Chondrocyte (in vitro differentiated cells): Measurements from ENCODE around the gene KIAA1549. TPM values are rescaled to one million over a fixed set of nuclear protein-coding genes. Genes with fewer than 3 reads are reported as not detected.

Source experiments
- DNase-seq: peaks from one replicate; pipeline ENCODE4 v3.0.0; 2021; ENCODE audit warnings: mixed read lengths, low spot score
- H3K27ac Mint-ChIP-seq: one replicate; pipeline ENCODE4 v1.8.0; 2021; ENCODE audit warnings: mild to moderate bottlenecking, moderate library complexity, mixed read lengths; ENCODE audit not compliant: unreplicated experiment
- H3K27me3 Mint-ChIP-seq: 2 replicates; pipeline ENCODE4 v1.8.0; 2021; ENCODE audit warnings: low read depth, mixed read lengths
- H3K36me3 Mint-ChIP-seq: 2 replicates; pipeline ENCODE4 v1.8.0; 2021; ENCODE audit warnings: low read depth, mixed read lengths
- H3K4me1 Mint-ChIP-seq: 2 replicates; pipeline ENCODE4 v1.8.0; 2021; ENCODE audit warnings: low read depth, mild to moderate bottlenecking, mixed read lengths
- H3K4me3 Mint-ChIP-seq: one replicate; pipeline ENCODE4 v1.8.0; 2021; ENCODE audit warnings: mild to moderate bottlenecking, moderate library complexity, mixed read lengths; ENCODE audit not compliant: unreplicated experiment
- H3K9me3 Mint-ChIP-seq: 2 replicates; pipeline ENCODE4 v1.8.0; 2021; ENCODE audit warnings: low read depth, mixed read lengths
- total RNA-seq: library from RNA; stranded (reverse); gene quantifications from 3 replicates; pipeline ENCODE4 v1.2.1, GENCODE V29; 2021
- TF ChIP-seq, protein P1 (sequence below): fragments of 200-600 bp; sonication (generic); IDR thresholded peaks from 2 replicates; pipeline ENCODE4 v1.5.0; 2021; ENCODE audit warnings: antibody characterized with exemption, mild to moderate bottlenecking, moderate library complexity

KIAA1549 gene
- total RNA-seq, 1 donor from 2014 or later, result 9.2 TPM

DNA sequence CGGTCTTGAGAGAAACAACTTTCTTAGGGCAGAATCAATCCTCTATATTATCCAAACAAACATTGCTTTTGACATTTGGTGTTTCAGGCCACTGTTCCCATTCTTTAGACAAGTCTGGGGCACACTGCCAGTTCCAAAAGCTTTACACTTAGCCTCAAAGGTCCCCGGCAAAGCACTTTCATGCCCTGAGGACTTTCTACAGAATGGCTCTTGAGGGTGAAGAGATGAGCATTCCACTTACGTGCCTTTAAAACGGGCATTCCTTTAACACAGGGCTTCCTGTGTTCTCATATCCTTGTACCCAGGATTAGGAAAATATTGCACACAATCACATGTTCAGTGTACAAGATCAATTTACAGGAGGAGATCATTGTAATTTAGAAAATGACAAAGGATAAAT, 196.5 kb downstream of the KIAA1549 start:
- Mint-ChIP-seq H3K27me3 (no peaks in the 10 kb centered on the region), H3K4me3 (no peak overlapping the region), H3K27ac (peak overlapping the region; percentile 81), H3K36me3 (peaks cover 4% of the 10 kb centered on the region), H3K4me1 (peaks cover 26% of the 10 kb centered on the region), H3K9me3 (peaks cover 11% of the 10 kb centered on the region)
- TF ChIP-seq, protein P1, sequence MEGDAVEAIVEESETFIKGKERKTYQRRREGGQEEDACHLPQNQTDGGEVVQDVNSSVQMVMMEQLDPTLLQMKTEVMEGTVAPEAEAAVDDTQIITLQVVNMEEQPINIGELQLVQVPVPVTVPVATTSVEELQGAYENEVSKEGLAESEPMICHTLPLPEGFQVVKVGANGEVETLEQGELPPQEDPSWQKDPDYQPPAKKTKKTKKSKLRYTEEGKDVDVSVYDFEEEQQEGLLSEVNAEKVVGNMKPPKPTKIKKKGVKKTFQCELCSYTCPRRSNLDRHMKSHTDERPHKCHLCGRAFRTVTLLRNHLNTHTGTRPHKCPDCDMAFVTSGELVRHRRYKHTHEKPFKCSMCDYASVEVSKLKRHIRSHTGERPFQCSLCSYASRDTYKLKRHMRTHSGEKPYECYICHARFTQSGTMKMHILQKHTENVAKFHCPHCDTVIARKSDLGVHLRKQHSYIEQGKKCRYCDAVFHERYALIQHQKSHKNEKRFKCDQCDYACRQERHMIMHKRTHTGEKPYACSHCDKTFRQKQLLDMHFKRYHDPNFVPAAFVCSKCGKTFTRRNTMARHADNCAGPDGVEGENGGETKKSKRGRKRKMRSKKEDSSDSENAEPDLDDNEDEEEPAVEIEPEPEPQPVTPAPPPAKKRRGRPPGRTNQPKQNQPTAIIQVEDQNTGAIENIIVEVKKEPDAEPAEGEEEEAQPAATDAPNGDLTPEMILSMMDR, result no peak
- no peak for DNase-seq

Other genes starting within 250 kb of the KIAA1549 start
- gene TMEM213, start 183.4 kb downstream of the KIAA1549 start, total RNA-seq, result not detected in 3 replicates
- 0.35 to 0.70 TPM (median 0.51 TPM) in 3 replicates for gene ATP6V0A4, start 183.2 kb downstream of the KIAA1549 start, total RNA-seq
- 9.9 to 11.0 TPM in 2 of 3 replicates, not detected in the other for gene ZC3HAV1L, start 54.7 kb upstream of the KIAA1549 start, total RNA-seq
- 33.8 to 38.3 TPM (median 34.1 TPM) in 3 replicates for gene ZC3HAV1, start 128.3 kb upstream of the KIAA1549 start, total RNA-seq
- 13.5 to 20.4 TPM (median 15.7 TPM) in 3 replicates for gene UBN2, start 249.8 kb upstream of the KIAA1549 start, total RNA-seq